H1 (cell line): Measurements from ENCODE around the gene MAK. TPM values are rescaled to one million over a fixed set of nuclear protein-coding genes. Genes with fewer than 3 reads are reported as not detected.

Experiments
- polyA plus RNA-seq, 7 experiments: library from polyadenylated mRNA; depleted of rRNA in 3 of 7; stranded (reverse) in 5 of 7; unstranded in 2 of 7; fragments of >200 nt in 5 of 7; fragments of 200-250 nt in 2 of 7; gene quantifications; 1 replicate in 5 of 7; 2 replicates in 1 of 7; 4 replicates in 1 of 7; pipeline versions ENCODE4 v1.2.1 to v1.2.3, GENCODE V29; 2011 to 2013; ENCODE audit warnings: missing spikeins in 2 of 7, mixed read lengths in 2 of 7
- total RNA-seq: library from RNA; stranded (reverse); fragmentation: NEBNext Ultra II Directional; extraction: Animal tissue kit (Norgen Biotek cat#: 25700); gene quantifications from 2 replicates; pipeline ENCODE4 v1.2.1, GENCODE V29; 2021
- TF ChIP-seq, protein P1 (sequence below): IDR thresholded peaks from 2 replicates; pipeline ENCODE4 v1.6.1; 2012; ENCODE audit warnings: low read length, inconsistent platforms
- TF ChIP-seq, protein P2 (sequence below): IDR thresholded peaks from 2 replicates; pipeline ENCODE4 v1.6.1; 2012; ENCODE audit warnings: inconsistent platforms
- TF ChIP-seq, protein P3 (sequence below), 3 experiments: IDR thresholded peaks; 1 replicate in 2 of 3; 2 replicates in 1 of 3; pipeline versions ENCODE4 v1.5.1 to v1.6.1; 2011; ENCODE audit warnings: low read length in 3 of 3, mild to moderate bottlenecking in 3 of 3, inconsistent platforms in 2 of 3, low read depth in 1 of 3, moderate library complexity in 1 of 3; ENCODE audit not compliant: insufficient read depth in 1 of 3; ENCODE audit errors: control extremely low read depth in 1 of 3

The MAK gene
- total and polyA plus RNA-seq, 2 of the 8 experiments (the other 6 are each of a cell fraction or from before 2014, with no cell fraction given) = 0.08 to 0.37 TPM

GRCh38 chr6:10771371-10771894, 66.9 kb downstream of the MAK start (continued):
- TF ChIP-seq, protein P1, sequence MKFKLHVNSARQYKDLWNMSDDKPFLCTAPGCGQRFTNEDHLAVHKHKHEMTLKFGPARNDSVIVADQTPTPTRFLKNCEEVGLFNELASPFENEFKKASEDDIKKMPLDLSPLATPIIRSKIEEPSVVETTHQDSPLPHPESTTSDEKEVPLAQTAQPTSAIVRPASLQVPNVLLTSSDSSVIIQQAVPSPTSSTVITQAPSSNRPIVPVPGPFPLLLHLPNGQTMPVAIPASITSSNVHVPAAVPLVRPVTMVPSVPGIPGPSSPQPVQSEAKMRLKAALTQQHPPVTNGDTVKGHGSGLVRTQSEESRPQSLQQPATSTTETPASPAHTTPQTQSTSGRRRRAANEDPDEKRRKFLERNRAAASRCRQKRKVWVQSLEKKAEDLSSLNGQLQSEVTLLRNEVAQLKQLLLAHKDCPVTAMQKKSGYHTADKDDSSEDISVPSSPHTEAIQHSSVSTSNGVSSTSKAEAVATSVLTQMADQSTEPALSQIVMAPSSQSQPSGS = no peak
- TF ChIP-seq, protein P2, sequence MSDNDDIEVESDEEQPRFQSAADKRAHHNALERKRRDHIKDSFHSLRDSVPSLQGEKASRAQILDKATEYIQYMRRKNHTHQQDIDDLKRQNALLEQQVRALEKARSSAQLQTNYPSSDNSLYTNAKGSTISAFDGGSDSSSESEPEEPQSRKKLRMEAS = no peak
- TF ChIP-seq, protein P3, sequence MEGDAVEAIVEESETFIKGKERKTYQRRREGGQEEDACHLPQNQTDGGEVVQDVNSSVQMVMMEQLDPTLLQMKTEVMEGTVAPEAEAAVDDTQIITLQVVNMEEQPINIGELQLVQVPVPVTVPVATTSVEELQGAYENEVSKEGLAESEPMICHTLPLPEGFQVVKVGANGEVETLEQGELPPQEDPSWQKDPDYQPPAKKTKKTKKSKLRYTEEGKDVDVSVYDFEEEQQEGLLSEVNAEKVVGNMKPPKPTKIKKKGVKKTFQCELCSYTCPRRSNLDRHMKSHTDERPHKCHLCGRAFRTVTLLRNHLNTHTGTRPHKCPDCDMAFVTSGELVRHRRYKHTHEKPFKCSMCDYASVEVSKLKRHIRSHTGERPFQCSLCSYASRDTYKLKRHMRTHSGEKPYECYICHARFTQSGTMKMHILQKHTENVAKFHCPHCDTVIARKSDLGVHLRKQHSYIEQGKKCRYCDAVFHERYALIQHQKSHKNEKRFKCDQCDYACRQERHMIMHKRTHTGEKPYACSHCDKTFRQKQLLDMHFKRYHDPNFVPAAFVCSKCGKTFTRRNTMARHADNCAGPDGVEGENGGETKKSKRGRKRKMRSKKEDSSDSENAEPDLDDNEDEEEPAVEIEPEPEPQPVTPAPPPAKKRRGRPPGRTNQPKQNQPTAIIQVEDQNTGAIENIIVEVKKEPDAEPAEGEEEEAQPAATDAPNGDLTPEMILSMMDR (IDR thresholded peaks at IDR 0.05; ENCODE audit: control extremely low read depth in 1 of 3, insufficient read depth in 1 of 3, low read depth in 1 of 3, low read length in 3 of 3) = no peak
